HepG2 (cell line): ENCODE results near the gene KDM2B. TPM values are rescaled to one million over a fixed set of nuclear protein-coding genes. Genes with fewer than 3 reads are reported as not detected.

Experiments used
- DR1 ChIP-seq: sonication (generic); formaldehyde crosslinking; IDR thresholded peaks from 2 replicates; pipeline ENCODE4 v1.8.0; 2021; ENCODE audit warnings: mild to moderate bottlenecking, missing genetic modification reagents, inconsistent platforms
- ELF1 ChIP-seq: sonication (generic); formaldehyde crosslinking; IDR thresholded peaks from 2 replicates; pipeline ENCODE4 v1.4.0; 2020; ENCODE audit warnings: missing genetic modification reagents
- HNF4A ChIP-seq: sonication (generic); formaldehyde crosslinking; IDR thresholded peaks from 2 replicates; pipeline ENCODE4 v1.4.0; 2020; ENCODE audit warnings: missing genetic modification reagents
- JUND ChIP-seq: sonication (generic); formaldehyde crosslinking; IDR thresholded peaks from 2 replicates; pipeline ENCODE4 v1.8.0; 2022; ENCODE audit warnings: mild to moderate bottlenecking, missing genetic modification reagents
- MTA1 ChIP-seq: sonication (generic); formaldehyde crosslinking; IDR thresholded peaks from 2 replicates; pipeline ENCODE4 v1.4.0; 2020; ENCODE audit warnings: missing genetic modification reagents, mild to moderate bottlenecking, borderline replicate concordance
- NBN ChIP-seq: fragments of 450-650 bp; conservative IDR thresholded peaks from 2 replicates; pipeline ENCODE4 v1.6.1; 2017
- NCOR1 ChIP-seq: fragments of 200-600 bp; sonication (generic); IDR thresholded peaks from 2 replicates; pipeline ENCODE4 v1.7.0; 2017; ENCODE audit warnings: antibody characterized with exemption, low read length, borderline replicate concordance
- NFAT5 ChIP-seq: sonication (generic); formaldehyde crosslinking; IDR thresholded peaks from 2 replicates; pipeline ENCODE4 v1.4.0; 2020; ENCODE audit warnings: missing genetic modification reagents
- ZBTB20 ChIP-seq: sonication (generic); formaldehyde crosslinking; IDR thresholded peaks from 2 replicates; pipeline ENCODE4 v1.8.1; 2023; ENCODE audit warnings: missing genetic modification reagents, low read depth, mild to moderate bottlenecking, borderline replicate concordance
- ZNF383 ChIP-seq: sonication (generic); formaldehyde crosslinking; IDR thresholded peaks from 2 replicates; pipeline ENCODE4 v1.4.0; 2020; ENCODE audit warnings: missing genetic modification reagents, mild to moderate bottlenecking, borderline replicate concordance
- ZNF563 ChIP-seq: sonication (generic); formaldehyde crosslinking; IDR thresholded peaks from 2 replicates; pipeline ENCODE4 v1.8.0; 2022; ENCODE audit warnings: mild to moderate bottlenecking, moderate library complexity, missing genetic modification reagents
- ZNF746 ChIP-seq: sonication (generic); formaldehyde crosslinking; IDR thresholded peaks from 2 replicates; pipeline ENCODE4 v1.8.0; 2022; ENCODE audit warnings: mild to moderate bottlenecking, missing genetic modification reagents
- ZNF891 ChIP-seq: sonication (generic); formaldehyde crosslinking; IDR thresholded peaks from 2 replicates; pipeline ENCODE4 v1.5.0; 2020; ENCODE audit warnings: mild to moderate bottlenecking, missing genetic modification reagents
- polyA plus RNA-seq, 8 experiments: library from polyadenylated mRNA; depleted of rRNA in 3 of 8; stranded (reverse) in 7 of 8; unstranded in 1 of 8; fragments of >200 nt; fragmentation: Illumina TruSeq in 4 of 8; extraction: Trizol in 4 of 8; gene quantifications; 2 replicates each; pipeline versions ENCODE4 v1.2.1 to v1.2.3, GENCODE V29; 2011 to 2016; ENCODE audit warnings: low read depth in 4 of 8, missing spikeins in 1 of 8, mixed read lengths in 1 of 8; ENCODE audit not compliant: insufficient read depth in 1 of 8
- total RNA-seq, 5 experiments: library from RNA; depleted of rRNA; stranded (reverse); fragments of >200 nt; fragmentation: Illumina TruSeq; extraction: Trizol; gene quantifications; 2 replicates each; pipeline ENCODE4 v1.2.3, GENCODE V29; 2016; ENCODE audit warnings: low read depth in 1 of 5
- TF ChIP-seq, protein P1 (sequence below): sonication (generic); formaldehyde crosslinking; IDR thresholded peaks from one replicate; pipeline ENCODE4 v1.5.1; 2020; ENCODE audit warnings: mild to moderate bottlenecking, missing genetic modification reagents; ENCODE audit errors: not compliant biosample characterization
- TF ChIP-seq, protein P2 (sequence below): IDR thresholded peaks from 2 replicates; pipeline ENCODE4 v1.6.1; 2016; ENCODE audit warnings: missing compliant biosample characterization, missing genetic modification reagents, borderline replicate concordance

The KDM2B gene
- total and polyA plus RNA-seq, 2 of the 13 experiments (the other 11 are each of a cell fraction or from before 2014, with no cell fraction given), result 17.5 to 26.1 TPM

DNA sequence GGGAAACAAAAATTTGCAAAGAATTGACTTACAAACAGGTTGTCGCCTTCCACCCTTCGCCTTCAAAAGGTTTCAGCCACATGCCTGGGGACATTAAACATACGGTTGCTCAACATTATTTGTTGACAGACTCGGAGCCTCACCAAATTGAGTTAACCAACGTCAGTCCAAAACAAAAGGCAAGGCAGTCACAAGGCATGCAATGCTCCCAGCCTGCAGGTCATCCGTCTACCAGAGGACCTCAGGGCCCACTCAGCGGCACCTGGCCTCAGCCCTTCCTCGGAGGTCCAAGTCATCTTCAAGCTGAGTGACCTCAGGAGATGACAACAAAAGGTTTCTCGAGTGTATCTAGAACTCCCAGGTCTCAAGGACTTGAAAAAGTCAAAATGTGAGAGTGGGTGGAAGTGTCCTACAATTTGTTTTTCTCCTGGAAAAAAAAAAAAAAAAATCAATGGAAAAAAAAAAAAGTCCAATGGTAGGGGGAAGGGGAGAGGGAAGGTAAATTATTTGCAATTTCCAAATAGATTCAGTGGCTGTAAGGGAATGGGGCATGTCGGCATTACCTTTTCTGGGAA lies 64.3 kb downstream of the KDM2B start (continued):
- no peak for TF ChIP-seq JUND (CRISPR knock-in tag)
- no peak for TF ChIP-seq MTA1 (CRISPR knock-in tag)
- no peak for TF ChIP-seq ZNF383 (CRISPR knock-in tag)
- no peak for TF ChIP-seq ZNF563 (CRISPR knock-in tag)
- TF ChIP-seq ZBTB20 (CRISPR knock-in tag), result peak; percentile 90; the same call in 1 of the 2 replicates
- peak; percentile 83; the same call in 1 of the 2 replicates for TF ChIP-seq NFAT5 (CRISPR knock-in tag)
- TF ChIP-seq ZNF891 (CRISPR knock-in tag), result 0 out of 2 replicates have a peak, but pooled peaks have one; percentile 37
- TF ChIP-seq NBN, result no peak
- TF ChIP-seq, protein P1, sequence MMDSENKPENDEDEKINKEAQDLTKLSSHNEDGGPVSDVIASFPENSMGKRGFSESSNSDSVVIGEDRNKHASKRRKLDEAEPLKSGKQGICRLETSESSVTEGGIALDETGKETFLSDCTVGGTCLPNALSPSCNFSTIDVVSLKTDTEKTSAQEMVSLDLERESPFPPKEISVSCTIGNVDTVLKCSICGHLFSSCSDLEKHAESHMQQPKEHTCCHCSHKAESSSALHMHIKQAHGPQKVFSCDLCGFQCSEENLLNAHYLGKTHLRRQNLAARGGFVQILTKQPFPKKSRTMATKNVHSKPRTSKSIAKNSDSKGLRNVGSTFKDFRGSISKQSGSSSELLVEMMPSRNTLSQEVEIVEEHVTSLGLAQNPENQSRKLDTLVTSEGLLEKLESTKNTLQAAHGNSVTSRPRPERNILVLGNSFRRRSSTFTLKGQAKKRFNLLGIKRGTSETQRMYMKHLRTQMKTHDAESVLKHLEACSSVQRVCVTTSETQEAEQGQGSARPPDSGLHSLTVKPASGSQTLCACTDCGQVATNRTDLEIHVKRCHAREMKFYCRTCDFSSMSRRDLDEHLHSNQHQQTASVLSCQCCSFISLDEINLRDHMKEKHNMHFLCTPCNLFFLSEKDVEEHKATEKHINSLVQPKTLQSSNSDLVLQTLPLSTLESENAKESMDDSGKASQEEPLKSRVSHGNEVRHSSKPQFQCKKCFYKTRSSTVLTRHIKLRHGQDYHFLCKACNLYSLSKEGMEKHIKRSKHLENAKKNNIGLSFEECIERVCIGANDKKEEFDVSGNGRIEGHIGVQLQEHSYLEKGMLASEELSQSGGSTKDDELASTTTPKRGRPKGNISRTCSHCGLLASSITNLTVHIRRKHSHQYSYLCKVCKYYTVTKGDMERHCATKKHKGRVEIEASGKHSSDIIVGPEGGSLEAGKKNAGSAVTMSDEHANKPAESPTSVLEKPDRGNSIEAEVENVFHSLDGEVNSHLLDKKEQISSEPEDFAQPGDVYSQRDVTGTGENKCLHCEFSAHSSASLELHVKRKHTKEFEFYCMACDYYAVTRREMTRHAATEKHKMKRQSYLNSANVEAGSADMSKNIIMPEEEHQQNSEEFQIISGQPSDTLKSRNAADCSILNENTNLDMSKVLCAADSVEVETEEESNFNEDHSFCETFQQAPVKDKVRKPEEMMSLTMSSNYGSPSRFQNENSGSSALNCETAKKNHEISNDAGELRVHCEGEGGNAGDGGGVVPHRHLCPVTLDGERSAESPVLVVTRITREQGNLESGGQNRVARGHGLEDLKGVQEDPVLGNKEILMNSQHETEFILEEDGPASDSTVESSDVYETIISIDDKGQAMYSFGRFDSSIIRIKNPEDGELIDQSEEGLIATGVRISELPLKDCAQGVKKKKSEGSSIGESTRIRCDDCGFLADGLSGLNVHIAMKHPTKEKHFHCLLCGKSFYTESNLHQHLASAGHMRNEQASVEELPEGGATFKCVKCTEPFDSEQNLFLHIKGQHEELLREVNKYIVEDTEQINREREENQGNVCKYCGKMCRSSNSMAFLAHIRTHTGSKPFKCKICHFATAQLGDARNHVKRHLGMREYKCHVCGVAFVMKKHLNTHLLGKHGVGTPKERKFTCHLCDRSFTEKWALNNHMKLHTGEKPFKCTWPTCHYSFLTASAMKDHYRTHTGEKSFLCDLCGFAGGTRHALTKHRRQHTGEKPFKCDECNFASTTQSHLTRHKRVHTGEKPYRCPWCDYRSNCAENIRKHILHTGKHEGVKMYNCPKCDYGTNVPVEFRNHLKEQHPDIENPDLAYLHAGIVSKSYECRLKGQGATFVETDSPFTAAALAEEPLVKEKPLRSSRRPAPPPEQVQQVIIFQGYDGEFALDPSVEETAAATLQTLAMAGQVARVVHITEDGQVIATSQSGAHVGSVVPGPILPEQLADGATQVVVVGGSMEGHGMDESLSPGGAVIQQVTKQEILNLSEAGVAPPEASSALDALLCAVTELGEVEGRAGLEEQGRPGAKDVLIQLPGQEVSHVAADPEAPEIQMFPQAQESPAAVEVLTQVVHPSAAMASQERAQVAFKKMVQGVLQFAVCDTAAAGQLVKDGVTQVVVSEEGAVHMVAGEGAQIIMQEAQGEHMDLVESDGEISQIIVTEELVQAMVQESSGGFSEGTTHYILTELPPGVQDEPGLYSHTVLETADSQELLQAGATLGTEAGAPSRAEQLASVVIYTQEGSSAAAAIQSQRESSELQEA (CRISPR knock-in tag), result no peak
- TF ChIP-seq, protein P2, sequence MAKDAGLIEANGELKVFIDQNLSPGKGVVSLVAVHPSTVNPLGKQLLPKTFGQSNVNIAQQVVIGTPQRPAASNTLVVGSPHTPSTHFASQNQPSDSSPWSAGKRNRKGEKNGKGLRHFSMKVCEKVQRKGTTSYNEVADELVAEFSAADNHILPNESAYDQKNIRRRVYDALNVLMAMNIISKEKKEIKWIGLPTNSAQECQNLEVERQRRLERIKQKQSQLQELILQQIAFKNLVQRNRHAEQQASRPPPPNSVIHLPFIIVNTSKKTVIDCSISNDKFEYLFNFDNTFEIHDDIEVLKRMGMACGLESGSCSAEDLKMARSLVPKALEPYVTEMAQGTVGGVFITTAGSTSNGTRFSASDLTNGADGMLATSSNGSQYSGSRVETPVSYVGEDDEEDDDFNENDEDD, result peak; percentile 93; the same call in 1 of the 2 replicates
- no peak for TF ChIP-seq DR1 (CRISPR knock-in tag)
- no peak for TF ChIP-seq ELF1 (CRISPR knock-in tag)
- peak; percentile 34 for TF ChIP-seq HNF4A
- peak; percentile 38; the same call in 1 of the 2 replicates for TF ChIP-seq NCOR1
- no peak for TF ChIP-seq ZNF746
